Measurements from ENCODE around the gene LRP11. TPM values are rescaled to one million over a fixed set of nuclear protein-coding genes. Genes with fewer than 3 reads are reported as not detected.
"Not testable (repeated sequence)": the region's sequence is repeated elsewhere in the genome, so short reads cannot be mapped to it uniquely, and the experiment has no call there.

Gene LRP11
- polyA plus RNA-seq, 1 donor from 2014 or later = 57.0 TPM

DNA sequence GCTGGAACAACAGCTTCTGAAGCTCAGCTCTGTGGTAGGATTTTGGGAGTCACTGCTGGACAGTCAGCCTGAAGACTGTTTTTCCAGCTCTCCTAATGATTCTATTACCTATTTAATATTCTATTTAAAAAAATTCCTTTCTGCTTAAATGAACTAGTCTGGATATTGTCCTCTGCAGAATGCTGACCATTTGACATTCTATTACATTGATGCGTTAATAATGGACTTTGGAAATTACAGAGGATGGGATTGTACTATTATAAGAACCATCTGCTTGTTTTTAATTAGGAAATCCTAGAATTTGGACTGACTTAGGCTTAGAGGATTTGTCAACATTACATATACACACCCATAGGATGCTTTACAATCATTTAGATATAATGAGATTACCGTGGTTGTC is 19.7 kb downstream of the LRP11 start:
- Histone ChIP-seq H3F3A (ENCODE audit: insufficient read depth, low read length, poor library complexity, severe bottlenecking) (no peaks in the 10 kb centered on the region), H3K27me3 (ENCODE audit: insufficient read depth, low read depth, low read length) (no peaks in the 10 kb centered on the region), H3K27ac (ENCODE audit: low read length) (no peak overlapping the region), H4K20me1 (ENCODE audit: insufficient read depth) (no peaks in the 10 kb centered on the region), H3K4me2 (ENCODE audit: low read length) (no peak overlapping the region), H3K9me2 (ENCODE audit: insufficient read depth, low read length) (no peaks in the 10 kb centered on the region), H3K36me3 (ENCODE audit: insufficient read depth, low read length) (no peaks in the 10 kb centered on the region), H3K9me3 (ENCODE audit: low read length) (no peaks in the 10 kb centered on the region), H3K9ac (ENCODE audit: low read length) (no peak overlapping the region), H2AFZ (ENCODE audit: low read depth, low read length) (no peak overlapping the region), H3K79me2 (replicated peaks; ENCODE audit: insufficient read depth, low read length) (no peaks in the 10 kb centered on the region), H3K4me3 (ENCODE audit: low read length) (no peak overlapping the region)
- TF ChIP-seq EZH2 (IDR thresholded peaks at IDR 0.05; ENCODE audit: borderline replicate concordance, insufficient read depth, low read length, poor library complexity, severe bottlenecking) (no peak), RAD21 (conservative IDR thresholded peaks at IDR 0.05) (no peak), SMC3 (conservative IDR thresholded peaks at IDR 0.05; ENCODE audit: poor library complexity) (no peak), CTCF (IDR thresholded peaks at IDR 0.05; ENCODE audit: poor library complexity, severe bottlenecking) (no peak), POLR2AphosphoS5 (IDR thresholded peaks at IDR 0.05) (no peak), TAF1 (IDR thresholded peaks at IDR 0.05; ENCODE audit: low read depth) (no peak), REST (IDR thresholded peaks at IDR 0.05; ENCODE audit: borderline replicate concordance) (no peak), EP300 (conservative IDR thresholded peaks at IDR 0.05; ENCODE audit: poor library complexity, severe bottlenecking) (no peak), MXI1 (conservative IDR thresholded peaks at IDR 0.05; ENCODE audit: poor library complexity, severe bottlenecking) (no peak)

DNA sequence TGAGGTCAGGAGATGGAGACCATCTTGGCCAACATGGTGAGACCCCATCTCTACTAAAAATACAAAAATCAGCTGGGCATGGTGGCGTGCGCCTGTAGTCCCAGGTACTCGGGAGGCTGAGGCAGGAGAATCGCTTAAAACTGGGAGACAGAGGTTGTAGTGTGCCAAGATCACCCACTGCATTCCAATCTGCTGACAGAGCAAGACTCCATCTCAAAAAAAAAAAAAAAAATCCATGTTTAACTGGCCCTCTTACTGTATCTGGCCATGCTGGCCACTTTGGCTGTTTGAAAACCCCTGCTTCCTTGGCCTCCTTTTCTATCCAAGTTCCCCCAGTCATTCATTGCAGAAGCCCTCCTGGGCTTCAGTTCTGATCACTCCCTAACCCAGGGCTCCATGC is 20.1 kb downstream of the LRP11 start:
- not testable (repeated sequence) for H2AFZ ChIP-seq (ENCODE audit: low read depth, low read length); H3K79me2 ChIP-seq (replicated peaks; ENCODE audit: insufficient read depth, low read length); H3K9me2 ChIP-seq (ENCODE audit: insufficient read depth, low read length); H3K9ac ChIP-seq (ENCODE audit: low read length); H3K27me3 ChIP-seq (ENCODE audit: insufficient read depth, low read depth, low read length); H3F3A ChIP-seq (ENCODE audit: insufficient read depth, low read length, poor library complexity, severe bottlenecking); H3K36me3 ChIP-seq (ENCODE audit: insufficient read depth, low read length); H3K27ac ChIP-seq (ENCODE audit: low read length); H3K4me2 ChIP-seq (ENCODE audit: low read length); H3K4me3 ChIP-seq (ENCODE audit: low read length); H3K9me3 ChIP-seq (ENCODE audit: low read length); H4K20me1 ChIP-seq (ENCODE audit: insufficient read depth)

DNA sequence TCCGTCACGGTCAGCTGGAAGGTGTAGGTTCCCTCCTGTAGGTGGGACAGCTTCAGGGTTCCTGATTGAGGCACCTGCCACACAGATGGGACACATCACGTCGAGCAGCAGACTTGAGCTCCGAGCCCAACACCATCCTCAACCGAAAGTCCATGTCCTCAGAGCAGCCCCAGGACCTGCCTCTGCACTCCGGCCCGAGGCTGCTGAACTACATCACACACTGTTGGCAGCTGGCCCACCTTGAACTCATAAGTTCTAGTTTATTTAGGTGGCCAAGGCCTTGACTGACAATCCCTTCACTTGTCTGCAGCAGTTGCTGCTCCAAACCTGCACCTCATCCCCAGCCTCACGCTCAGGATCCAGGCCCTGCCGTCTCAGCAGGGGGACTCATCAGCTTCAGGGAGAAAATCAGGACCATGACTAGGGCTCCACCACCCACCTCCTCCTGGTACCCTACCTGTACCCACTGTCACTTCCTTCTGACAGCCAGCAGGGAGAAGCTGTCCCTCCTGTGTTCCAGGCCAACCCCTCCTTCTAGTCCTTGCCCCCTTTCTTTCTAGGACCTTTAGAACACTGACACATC is 21.0 kb downstream of the LRP11 start:
- no peak overlapping the region for H3K9ac ChIP-seq (ENCODE audit: low read length)
- H2AFZ ChIP-seq (ENCODE audit: low read depth, low read length) = no peak overlapping the region
- no peaks in the 10 kb centered on the region for H3K27me3 ChIP-seq (ENCODE audit: insufficient read depth, low read depth, low read length)
- no peaks in the 10 kb centered on the region for H3K9me3 ChIP-seq (ENCODE audit: low read length)
- no peak overlapping the region for H3K27ac ChIP-seq (ENCODE audit: low read length)
- H3K4me2 ChIP-seq (ENCODE audit: low read length) = no peak overlapping the region
- H3F3A ChIP-seq (ENCODE audit: insufficient read depth, low read length, poor library complexity, severe bottlenecking) = no peaks in the 10 kb centered on the region
- no peak for TF ChIP-seq EP300 (conservative IDR thresholded peaks at IDR 0.05; ENCODE audit: poor library complexity, severe bottlenecking)
- TF ChIP-seq SMC3 (conservative IDR thresholded peaks at IDR 0.05; ENCODE audit: poor library complexity) = no peak
- TF ChIP-seq TAF1 (IDR thresholded peaks at IDR 0.05; ENCODE audit: low read depth) = no peak
- TF ChIP-seq POLR2AphosphoS5 (IDR thresholded peaks at IDR 0.05) = no peak
- no peak for TF ChIP-seq RAD21 (conservative IDR thresholded peaks at IDR 0.05)
- no peak for TF ChIP-seq CTCF (IDR thresholded peaks at IDR 0.05; ENCODE audit: poor library complexity, severe bottlenecking)
- no peaks in the 10 kb centered on the region for H3K36me3 ChIP-seq (ENCODE audit: insufficient read depth, low read length)
- no peaks in the 10 kb centered on the region for H3K9me2 ChIP-seq (ENCODE audit: insufficient read depth, low read length)
- H3K4me3 ChIP-seq (ENCODE audit: low read length) = no peak overlapping the region
- H4K20me1 ChIP-seq (ENCODE audit: insufficient read depth) = no peaks in the 10 kb centered on the region
- no peaks in the 10 kb centered on the region for H3K79me2 ChIP-seq (replicated peaks; ENCODE audit: insufficient read depth, low read length)

All from neural cell (in vitro differentiated cells).